Erythroblast (primary cell): ENCODE results near the gene HNRNPD.
"Not testable (repeated sequence)": the region's sequence is repeated elsewhere in the genome, so short reads cannot be mapped to it uniquely, and the experiment has no call there.

ENCODE experiments used
- DNase-seq, 2 experiments: peaks; one replicate each; lab custom pipeline; 2025; lab: John Stamatoyannopoulos, UW
- GATA1 ChIP-seq: IDR thresholded peaks from 2 replicates; pipeline ENCODE4 v1.6.1; 2011; ENCODE audit warnings: low read depth, mild to moderate bottlenecking, control low read depth, low read length, moderate library complexity
- POLR2A ChIP-seq: IDR thresholded peaks from 2 replicates; pipeline ENCODE4 v1.6.1; 2011; ENCODE audit warnings: mild to moderate bottlenecking, low read length

Gene HNRNPD, protein sequence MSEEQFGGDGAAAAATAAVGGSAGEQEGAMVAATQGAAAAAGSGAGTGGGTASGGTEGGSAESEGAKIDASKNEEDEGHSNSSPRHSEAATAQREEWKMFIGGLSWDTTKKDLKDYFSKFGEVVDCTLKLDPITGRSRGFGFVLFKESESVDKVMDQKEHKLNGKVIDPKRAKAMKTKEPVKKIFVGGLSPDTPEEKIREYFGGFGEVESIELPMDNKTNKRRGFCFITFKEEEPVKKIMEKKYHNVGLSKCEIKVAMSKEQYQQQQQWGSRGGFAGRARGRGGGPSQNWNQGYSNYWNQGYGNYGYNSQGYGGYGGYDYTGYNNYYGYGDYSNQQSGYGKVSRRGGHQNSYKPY

DNA sequence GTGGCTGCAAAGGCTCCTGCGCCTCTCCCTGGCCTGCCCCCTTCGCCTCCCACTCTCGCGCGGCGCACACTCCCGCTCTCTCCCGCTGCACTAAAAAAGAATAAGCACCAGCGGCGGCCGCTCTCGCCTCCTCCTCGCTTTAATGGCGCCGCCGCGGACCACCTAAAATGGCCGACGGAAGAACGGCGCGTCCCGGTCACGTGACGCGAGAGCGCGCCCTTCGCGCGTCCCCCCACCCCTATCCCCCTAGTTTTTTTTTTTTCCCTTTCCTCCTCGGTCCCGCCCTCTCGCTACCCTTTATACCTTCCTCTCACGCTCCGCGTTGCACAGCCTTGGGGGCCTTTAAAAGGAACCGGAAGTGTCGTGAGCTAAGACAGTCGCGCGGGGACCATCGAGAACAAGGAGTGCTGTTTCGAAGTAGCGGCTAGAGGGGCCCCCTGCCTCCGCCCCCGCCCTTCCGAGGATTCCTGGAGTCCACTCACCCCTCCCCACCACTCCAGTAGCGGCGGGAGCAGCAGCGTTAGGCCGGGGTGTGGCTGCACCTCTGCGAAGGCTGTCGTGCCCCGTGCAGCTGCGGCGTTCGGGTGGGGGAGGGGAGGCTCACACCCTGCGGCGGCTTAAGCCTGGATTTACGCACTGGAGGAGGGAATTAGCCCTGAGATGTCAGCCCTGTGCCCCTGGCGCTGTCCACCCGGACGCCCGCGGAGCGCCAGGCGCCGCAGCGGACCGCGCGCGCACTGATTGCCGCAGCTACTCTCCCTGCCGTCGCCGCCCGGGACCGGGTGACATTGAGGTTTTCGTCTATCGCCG, at the start of gene HNRNPD:
TSS of gene HNRNPD (minus strand) at position 176 of the 810 bp plus-strand sequence. CDS start 313 bp downstream, outside the sequence.
- peak; percentile 97 to 99 for DNase-seq
- TF ChIP-seq POLR2A: peak; percentile 91
- TF ChIP-seq GATA1: no peak

DNA sequence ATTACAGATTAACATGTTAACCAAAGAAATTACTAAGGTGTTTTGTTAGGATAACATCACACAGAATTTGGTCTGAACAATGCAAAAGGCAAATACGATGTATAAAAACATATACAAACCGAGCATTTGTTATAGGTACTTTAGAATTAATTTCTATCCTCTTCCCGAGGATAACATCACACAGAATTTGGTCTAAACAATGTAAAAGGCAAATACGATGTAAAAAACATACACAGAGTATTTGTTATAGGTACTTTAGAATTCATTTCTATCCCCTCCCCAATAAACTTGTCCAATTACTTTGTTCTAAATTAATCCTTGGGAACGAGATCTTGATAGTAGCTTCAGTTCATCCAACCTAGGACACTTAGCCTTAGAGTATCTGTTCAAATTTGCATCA, 48.8 kb upstream of the HNRNPD start:
- no peak for DNase-seq
- TF ChIP-seq POLR2A: no peak
- no peak for TF ChIP-seq GATA1

DNA sequence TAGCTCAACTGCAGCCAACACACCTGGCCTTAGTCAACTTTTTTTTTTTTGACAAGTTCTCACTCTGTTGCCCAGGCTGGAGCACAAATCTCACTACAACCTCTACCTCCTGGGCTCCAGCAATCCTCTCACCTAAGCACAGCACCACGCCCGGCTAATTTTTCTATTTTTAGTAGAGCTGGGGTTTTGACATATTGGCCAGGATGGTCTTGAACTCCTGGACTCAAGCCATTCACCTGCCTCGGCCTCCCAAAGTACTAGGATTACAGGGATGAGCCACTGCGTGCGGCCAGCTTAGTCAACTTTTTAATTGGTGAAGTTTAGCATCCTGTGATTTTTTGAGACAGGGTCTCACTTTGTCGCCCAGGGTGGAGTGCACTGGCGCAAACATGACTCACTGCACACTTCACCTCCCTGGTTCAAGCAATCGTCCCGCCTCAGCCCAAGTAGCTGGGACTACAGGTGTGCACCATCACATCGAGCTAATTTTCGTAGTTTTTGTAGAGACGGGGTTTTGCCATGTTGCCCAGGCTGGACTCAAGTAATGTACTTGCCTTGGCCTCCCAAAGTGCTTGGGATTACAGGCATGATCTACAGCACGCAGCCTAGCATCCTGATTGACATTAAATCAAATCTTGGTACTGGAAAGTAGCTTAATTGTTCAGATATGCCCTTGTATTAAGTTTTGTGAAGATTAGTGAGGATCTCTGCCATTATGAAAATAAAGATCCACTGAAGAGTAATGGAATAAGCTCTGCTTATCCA, 48.2 kb upstream of the HNRNPD start:
- DNase-seq: peak in 1 of 2 experiments; percentile 31
- TF ChIP-seq POLR2A (no peak), GATA1 (no peak)

- TF ChIP-seq POLR2A (no peak), GATA1 (no peak)
- no peak for DNase-seq
Observed at GRCh38 chr4:82419451-82419850, 45.7 kb upstream of the HNRNPD start.

GRCh38 chr4:82415922-82416365, 42.2 kb upstream of the HNRNPD start:
- TF ChIP-seq POLR2A (no peak), GATA1 (no peak)
- DNase-seq: no peak

- DNase-seq: not testable (repeated sequence)
Observed at GRCh38 chr4:82415061-82415460, 41.3 kb upstream of the HNRNPD start.

GRCh38 chr4:82403725-82404124, 29.9 kb upstream of the HNRNPD start:
- DNase-seq: no peak
- TF ChIP-seq GATA1: no peak
- no peak for TF ChIP-seq POLR2A

- DNase-seq: no peak
- TF ChIP-seq POLR2A: no peak
- TF ChIP-seq GATA1: no peak
Observed at GRCh38 chr4:82402196-82402775, 28.5 kb upstream of the HNRNPD start.

- TF ChIP-seq POLR2A: no peak
- TF ChIP-seq GATA1: no peak
- no peak for DNase-seq
Observed at GRCh38 chr4:82401600-82401999, 27.8 kb upstream of the HNRNPD start.

- DNase-seq: no peak
- TF ChIP-seq POLR2A (no peak), GATA1 (no peak)
Observed at GRCh38 chr4:82398263-82398662, 24.5 kb upstream of the HNRNPD start.

GRCh38 chr4:82397527-82397926, 23.7 kb upstream of the HNRNPD start:
- peak in 1 of 2 experiments; percentile 27 for DNase-seq
- no peak for TF ChIP-seq GATA1
- no peak for TF ChIP-seq POLR2A

DNA sequence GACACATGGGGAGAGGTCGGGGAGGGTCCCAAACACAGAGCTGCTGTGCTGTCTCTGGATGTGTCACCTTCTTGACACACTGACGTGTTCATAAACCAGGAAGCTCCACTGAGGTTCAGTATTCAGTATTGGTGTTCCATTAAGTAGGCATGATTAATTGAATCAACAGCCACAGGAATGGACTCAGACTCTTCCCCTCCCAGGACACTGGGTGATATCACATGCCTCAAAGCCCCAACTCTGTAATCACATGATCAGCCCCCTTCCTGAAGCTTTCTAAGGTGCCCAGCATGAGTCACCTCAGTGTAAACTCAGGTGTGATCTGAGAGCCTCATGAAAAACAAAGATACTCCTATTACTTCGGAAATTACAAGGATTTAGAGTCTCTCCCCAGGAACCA, 21.1 kb upstream of the HNRNPD start:
- DNase-seq: no peak
- no peak for TF ChIP-seq GATA1
- no peak for TF ChIP-seq POLR2A

- DNase-seq: not testable (repeated sequence)
Observed at GRCh38 chr4:82390061-82390460, 16.3 kb upstream of the HNRNPD start.
